GM21447 (cell line): Measurements from ENCODE around the gene CRYGN.

Source experiments
- ATAC-seq: cut with Tn5 transposase; IDR thresholded peaks from one replicate; pipeline ENCODE4 v1.9.1; 2021; ENCODE audit not compliant: unreplicated experiment

The CRYGN gene

DNA sequence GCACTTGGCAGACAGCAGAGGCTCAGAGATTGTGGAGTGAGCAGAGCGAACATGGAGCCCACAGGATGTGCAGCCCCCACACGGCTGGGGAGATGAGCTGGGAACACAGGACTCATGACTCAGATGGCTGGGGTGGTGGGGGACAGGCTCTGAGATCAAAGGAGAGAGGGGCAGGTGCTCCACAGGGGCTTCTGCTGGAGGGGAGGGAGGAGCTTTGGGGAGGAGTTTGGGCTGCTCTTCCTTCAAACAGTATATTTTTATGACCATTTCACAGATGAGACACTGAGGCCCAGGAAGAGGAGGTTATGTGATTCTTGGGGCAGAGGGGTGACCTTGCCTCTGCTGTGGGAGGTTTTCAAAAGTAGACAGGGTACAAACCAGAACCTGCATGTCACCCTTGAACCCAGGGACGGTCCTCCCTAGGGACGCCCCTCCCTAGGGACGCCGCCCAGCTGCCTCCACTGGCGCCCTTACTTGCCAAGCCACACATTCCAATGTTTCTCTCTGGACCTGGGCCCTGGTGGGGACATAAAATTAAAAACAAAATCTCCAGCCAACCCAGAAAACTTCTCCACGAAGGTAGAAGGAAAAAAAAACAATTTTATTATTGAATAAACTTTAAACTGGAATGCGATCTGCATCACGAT, 981 bp upstream of the CRYGN start:
- ATAC-seq = no peak

DNA sequence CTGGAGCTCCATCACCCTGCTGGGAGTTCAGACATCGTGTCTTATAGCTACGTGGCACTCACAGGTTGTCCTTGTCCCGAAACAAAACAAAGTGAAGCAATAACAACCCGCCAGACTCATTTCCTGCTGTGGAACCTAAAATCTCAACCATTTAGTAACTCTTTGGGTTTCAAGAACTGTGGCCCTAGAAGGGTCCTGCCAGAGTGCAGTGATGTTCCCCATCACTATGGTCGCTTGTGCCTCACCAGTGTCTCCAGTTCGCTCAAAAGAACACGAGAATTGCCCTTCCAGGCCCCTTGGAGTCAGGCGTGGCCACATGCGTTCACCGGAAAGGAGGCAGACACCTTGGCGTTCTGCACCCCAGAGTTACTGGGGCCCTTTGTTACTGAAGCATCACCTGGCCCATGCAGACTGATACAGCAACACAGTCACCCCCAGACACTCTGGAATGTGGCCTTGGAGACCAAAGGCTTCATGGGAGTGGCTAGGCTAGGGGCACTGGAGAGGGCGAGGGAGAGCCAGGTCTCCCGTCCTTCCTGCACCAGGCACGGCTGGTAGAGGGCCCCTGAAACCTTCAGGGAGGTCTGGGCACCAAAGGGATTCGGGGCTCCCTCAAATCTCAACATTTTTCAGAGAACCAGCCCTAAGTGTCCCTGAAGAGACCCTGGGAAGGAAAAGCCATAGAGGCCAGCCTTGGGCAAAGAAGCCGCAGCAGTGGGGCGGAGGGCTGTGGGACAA, 908 bp downstream of the CRYGN start:
- ATAC-seq = no peak

DNA sequence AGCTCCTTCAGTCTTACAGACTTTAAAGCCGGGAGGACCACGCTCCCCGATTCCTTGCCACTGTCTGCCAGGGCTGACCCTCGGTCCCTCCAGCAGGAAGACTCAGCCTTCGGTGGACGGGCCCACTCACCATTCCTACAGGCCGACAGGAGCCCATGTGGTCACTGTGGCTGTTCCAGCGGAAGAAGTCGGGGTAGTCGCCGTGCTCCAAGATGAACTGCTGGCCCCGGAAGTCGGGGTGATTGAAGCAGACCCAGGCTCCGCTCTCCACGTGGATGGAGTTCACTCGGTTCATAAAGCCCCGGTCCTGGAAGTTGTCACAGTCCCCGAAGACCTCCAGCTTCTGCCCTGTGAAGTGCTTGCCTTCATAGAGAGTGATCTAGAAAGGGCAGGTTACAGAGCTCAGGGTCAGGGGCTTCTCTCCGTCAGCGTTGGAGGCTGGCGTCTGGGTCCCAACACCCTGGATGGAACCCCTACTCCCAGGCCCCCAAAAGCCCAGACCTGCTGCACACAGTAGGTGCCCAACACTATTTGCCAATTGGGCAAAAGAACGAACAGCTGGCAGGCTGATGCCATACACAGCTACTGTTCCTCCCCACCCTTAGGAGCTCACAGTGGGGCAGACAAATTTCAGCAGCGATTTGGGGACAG, 1.9 kb downstream of the CRYGN start:
- no peak for ATAC-seq

DNA sequence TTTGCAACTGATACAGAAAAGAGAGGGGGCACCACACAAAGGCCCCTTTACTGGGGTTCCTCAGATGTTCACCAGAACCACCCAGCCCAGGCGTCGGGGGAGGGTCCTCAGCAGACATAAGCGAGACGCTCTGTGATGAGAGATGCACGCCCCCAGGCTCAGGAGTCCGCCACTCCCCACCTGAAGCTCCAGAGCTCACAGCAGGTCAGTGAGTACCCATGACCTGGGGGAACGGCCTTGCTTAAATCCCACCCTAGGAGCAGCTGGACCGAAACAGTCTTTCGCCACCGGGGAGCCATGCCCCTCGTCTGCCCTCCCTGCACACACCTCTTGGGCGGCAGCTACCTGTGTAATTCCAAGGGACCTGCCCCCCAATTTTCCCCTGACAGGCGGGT, 2.8 kb downstream of the CRYGN start:
- ATAC-seq = no peak

DNA sequence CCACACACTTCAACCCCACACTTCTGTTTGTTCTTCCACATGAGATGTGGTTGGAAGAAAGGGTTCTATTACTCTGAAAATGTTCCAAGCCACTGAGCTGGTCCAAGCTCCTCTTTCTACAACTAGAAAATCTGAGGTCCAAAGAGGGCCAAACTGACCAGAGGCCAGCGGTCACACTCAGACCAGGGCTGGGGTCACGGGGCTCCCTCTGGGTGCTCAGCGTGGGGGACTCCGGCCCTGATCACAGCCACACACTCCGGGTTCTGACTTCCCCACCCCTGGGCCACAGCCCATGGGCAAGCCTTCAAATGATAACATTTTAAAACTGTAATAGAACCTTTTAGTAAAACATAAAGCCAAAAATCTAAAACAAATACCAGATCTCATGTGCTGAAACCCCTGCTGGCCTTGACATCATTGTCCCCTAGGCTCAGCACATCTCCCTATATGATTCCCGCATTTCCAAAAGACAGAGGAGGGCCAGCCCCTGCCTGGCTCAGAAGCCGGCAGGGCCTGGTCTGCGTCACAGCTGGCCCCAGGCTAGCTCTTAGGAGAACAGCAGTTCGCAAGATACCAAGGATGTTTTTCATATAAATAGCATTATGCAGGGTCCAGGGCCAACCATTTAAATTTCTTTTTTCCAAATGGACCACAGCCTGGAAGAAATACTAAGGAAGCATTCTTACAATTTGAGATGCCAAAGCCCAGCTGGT, 3.3 kb downstream of the CRYGN start:
- no peak for ATAC-seq

DNA sequence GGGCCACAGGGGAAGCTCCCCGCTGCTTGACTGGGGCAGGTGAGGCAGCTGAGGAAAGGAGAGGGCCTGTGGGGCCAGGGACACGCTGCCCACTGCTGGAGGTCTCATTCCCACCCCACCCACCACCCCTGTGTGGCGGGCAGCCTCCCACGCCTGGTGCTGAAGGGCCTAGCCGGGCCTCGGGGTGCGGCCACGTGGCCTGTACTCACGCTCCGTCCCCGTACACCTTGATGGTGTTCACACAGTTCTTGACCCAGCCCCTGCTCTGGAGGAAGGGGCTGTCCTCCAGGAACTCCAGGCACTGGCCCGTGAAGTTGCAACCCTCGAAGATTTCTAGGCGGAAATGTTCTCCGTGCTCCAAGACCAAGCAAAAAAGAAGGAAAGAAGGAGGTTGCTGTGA, 4.0 kb downstream of the CRYGN start:
- no peak for ATAC-seq

DNA sequence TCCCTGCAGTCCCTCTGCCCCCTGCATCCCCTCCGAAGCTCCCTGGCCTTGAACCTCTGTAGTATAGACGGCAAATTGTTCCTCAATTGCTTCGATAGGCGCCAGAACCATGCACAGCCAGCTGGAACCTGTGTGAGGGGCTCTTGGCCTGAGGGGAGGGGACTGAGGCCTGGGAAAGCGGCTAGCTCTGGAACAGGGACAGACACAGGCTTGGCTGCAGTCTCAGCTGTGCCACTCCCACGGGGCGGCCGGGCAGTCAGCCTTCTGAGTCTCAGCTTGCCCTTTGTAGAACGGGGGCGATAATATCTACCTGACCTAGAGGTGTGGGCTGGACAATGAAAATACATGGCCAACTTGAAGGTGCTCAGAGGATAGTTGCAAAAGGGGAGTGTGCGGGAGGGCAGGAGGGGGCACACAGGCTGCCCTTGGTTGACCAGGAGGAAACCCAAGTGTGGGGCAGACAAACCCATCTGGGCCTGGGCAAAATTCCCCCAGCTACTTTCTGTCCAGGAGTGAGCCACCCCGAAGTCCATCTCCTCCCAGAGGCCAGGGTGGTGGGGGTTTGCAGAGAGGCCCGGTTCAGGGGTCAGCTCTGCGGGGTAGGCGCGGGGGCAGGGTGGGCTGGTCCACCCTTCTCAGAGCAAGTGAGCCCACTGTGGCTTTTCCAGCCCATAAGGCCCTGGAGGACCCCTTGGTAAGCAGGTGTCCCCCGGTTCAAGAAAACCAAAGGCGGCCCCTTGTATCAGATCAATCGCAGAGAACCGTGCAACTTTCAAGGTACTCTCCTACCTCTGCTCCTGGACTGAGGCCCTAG, 4.6 kb downstream of the CRYGN start:
- no peak for ATAC-seq

DNA sequence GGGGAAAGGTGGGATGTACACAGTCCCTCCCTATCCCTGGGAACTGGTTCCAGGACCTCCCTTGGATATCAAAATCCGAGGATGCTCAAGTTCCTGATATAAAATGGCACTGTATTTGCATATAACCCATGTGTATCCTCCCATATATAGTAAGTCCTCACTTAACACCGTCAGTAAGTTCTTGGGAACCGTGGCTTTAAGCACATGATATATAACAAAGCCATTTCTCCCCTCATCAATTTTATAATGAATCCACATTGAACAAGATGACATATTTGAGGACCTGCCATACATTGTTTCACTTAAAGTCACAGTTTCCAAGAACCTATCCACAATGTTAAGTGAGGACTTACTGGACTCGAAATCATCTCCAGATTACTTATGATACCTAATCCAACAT, 5.4 kb downstream of the CRYGN start:
- no peak for ATAC-seq

DNA sequence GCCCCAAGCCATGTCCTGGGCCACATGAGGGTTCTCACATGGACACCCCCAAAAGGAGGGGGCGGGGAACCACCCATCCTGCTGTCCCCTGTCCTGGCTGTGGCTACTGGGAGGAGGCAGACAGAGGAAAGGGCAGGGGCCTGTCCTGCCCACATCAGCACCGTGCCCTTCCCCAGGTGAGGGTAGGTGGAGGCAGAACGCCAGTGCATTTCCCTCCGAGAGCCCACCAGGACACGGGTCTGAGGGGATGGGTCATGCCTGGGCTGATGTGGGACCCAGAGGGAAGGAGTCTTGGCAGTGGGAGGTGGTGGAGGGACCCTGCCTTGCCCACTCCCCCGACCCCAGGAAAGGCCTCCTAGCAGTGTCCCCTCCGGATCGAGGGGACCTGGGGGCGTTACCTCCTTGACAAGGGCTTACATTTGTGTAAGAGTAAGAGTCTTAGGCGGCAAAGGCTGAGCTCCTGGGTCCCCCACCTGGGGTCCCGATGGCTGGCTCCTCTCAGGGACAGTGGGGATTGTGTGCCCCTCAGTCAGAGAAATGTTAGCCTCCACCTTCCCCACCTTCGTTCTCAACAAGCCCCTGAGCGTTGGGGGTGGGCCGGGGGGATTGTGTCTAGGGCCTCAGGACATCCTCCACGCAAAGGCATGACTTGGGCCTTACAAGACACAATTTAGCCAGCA, 6.1 kb downstream of the CRYGN start:
- no peak for ATAC-seq

DNA sequence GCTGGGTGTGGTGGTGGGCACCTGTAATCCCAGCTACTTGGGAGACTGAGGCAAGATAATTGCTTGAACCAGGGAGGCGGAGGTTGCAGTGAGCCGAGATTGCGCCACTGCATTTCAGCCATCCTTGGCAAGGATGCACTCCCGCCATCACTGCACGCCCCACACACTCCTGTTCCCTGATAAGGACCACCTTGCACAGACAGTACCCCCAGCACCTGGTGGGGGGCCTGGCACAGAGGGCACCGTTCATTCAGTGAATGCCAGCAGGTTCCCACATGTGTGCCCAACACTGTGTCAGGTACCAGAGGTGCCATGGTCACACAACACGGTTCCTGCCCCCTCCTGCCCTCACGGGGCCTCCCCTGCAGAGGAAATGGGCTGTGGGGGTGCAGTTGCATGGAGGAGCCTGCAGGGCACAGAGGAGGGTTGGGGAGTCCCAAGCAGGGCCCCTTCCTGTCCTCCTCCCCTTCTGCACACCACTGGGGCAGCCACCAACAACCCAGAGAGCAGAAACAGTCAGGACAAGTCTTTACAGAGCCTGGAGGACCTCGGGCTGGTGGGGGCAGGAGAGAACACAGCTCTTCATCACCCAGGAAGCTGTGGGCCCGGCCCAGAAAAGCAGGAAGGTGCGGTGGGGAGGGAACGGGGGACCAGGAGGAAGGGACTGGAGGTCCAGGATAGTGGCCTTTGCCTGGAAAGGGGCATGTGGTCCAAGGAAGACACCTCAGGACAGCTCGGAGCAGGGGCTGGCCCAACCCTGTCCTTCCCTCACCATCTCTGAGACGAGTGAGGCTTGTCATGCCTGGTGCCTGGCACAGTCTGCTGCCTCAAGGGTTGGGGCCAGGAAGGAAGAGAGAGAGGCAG, 7.1 kb downstream of the CRYGN start:
- peak; percentile 50 for ATAC-seq

DNA sequence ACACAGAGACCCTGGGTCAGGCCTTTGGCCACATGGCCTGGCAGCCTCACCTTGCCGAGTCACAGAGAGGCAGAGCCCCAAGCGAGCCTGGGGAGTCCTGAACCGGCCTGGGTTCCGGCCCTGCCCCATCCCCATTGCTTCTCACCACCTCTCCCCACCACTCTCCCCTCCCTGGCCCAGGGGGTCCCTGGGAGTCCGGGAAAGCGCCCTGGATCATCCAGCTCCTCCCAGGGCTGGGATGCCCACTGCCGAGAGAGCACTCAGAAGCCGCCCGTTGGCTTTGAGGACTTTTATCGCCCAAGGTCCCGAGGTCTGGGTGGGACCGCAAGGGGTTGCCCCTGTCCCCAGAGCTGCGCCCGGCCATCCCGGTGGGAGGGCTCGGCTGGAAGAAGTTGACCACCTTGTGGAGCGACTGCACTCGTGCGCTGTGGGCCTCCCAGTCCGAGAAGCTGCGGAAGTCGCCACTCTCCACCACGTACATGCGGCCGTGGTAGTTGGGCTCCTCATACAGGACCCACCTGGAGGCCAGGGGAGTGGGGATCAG, 8.1 kb downstream of the CRYGN start:
- no peak for ATAC-seq

DNA sequence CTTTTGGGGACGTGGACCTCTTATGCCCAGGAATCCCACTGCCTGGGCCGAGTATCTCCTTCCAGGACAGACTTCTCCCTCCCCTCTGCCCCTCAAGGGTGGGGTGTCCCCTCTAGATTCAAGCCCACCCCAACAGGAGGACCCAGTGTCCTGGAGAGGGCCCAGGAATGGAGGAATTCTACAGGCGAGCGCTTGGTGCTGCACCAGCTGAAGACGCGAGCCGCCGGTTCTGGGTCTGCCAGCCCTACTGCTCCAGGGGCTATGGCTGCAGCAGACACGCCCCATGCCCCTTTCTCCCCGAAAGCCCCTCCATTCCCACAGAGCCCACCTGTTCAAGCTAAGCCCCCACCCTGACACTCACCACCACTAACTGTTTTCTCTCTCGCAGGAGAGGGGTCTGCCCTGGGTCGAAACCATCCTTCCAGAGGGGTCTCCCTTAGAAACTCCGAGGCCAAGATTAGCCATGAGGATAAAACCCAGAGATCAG, 8.6 kb downstream of the CRYGN start:
- ATAC-seq = no peak

DNA sequence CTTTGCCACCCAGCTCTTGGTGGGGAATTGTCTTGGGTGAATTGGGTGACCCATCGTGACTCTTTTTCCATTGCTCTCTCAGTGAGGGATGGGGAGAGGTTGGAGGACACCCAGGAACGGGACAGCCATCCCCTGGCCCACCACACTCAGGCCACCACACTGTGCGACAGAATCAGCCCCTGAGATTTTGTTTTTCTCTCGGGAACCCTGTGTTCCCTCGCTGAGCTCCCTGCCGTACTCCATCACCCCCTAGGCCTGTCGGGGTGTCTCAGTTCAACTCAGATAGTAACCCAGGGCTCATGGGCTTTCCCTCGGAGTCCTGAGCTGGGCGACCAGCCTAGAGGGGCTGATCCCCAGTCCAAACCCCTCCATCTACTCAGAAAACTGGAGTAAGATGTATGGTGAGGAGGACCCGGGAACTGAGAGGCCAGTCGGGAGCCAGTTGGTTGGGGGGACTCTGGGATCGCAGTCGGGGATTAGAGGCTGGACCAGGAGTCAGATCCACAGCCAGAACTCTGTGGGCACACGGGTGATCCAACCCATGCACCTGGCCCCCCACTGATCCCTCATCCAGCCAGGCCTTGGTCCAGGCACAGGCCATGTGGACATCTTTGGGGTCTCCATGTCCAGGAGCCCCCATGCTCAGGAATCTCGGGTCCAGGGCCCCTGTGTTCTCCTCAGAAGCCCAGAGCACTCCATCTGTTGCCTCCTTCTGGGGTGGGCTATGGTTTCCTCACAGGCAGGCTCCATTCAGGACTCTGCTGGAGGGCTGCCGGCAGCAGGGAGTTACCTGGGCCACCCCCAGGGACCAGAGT, 9.3 kb downstream of the CRYGN start:
- no peak for ATAC-seq

DNA sequence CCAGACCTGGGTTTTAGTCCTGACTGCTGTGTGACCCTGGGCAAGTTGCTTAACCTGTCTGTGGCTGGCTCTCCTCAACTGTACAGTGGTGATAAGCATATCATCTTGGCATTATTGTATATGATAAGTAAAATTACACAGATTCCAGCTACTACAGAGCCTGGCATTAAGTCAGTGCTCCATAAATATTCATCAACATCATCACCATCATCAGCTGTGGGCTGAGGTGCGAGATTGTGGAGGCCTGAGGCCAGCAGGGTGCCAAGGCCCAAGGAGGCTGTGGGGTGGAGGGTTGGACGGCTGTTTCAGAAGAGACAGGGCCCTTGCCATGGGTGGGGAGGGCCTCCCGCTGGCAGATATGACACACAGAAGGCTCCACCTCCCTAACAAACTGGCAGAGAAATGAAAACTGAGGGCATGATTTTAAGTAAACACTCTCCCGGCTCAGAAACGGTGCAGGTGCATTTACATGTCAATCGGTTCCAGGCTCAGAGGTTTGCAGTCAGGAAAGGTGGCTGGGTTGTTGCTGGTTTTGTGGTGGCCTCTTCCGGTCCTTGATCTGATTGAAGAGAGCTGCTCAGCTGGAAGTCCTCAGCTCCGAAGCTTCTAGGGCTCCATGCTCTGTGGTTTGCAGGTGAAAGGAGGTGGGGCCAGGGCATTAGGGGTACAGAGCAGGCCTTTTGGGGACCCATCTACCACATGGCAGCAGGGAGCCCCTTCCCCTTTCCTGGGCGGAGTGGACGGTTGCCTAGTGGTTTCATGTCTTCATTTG, 10.2 kb downstream of the CRYGN start:
- ATAC-seq = peak; percentile 72

DNA sequence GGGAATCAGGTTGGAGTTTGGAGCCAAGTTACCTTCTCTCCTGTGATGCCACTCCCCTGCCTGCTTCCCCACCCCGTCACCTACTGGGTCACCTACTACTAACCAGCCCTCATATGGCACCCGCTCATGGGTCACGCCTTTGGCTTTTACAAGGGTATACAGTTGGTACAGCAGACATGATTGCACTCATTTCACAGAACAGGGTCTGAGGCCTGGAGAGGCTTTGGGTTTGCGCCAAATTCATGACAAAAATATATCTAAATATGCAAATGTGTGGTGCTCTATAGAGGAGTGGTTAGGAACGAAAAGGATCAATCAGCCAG, 10.7 kb downstream of the CRYGN start:
- ATAC-seq = no peak

DNA sequence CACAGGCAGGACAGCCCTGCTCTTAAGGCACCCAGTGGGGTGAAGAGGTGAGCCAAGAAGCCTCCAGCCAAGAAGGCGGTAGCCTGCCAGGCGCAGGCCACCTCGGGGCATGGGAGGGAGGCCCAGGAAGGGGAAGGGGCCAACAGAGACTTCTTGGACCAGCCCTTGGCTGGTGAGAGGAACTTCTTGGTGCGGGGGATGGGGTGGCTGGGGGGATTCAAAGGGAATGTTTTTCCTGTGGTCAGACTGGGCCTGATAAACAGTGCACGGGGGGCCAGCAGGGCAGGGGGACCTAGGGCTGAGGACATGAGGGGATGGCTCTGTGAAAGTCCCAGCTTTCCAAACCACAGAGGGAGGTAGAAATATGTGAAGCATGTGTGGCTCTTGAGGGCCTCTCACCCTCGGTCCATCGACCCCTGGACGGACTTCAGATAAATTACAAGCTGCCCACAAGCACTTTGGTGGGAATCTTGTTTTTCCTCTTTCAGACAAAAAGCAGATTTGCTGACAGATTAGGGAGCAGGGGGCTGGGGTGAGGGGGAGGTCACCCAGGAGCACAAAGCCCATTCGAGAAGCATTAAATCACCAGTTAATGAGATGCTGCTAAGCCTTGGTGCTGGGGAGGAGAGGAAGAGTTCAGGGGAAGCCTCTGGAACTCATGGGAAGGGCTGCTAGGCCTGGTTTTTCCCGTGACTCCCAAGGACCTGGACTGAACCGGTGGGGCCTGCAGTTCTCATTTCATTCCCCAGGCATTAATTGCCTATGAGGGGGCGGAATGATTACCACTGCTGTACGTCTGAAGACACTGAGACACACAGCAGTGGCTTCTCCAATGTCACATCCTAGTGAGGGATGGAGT, 11.3 kb downstream of the CRYGN start:
- no peak for ATAC-seq
